Hematopoietic multipotent progenitor cell treated with erythropoietin and hydrocortisone succinate and interleukin-3 and kit ligand, for 8 days (in vitro differentiated cells): ENCODE measurements around the gene NFIB.

ENCODE experiments used
- DNase-seq: peaks from one replicate; pipeline ENCODE4 v3.0.0-alpha.2; 2015

NFIB gene

DNA sequence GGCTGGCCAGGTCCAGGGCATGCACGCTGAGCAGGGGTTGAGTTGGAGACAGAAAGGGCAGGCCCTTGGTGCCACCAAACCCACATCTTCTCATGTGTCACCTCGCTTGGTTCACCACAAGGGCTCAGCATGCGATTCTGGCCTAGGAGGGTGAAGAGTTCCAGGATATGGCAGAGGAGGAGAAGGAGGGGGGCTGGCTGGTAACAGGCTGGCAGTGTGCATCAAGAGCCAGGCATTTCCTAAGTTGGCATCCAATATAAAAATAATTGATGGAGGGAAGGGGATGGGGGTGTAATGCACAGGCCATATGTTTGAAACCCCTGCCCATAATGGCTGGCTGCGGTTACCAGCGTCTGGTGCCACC, 255.6 kb downstream of the NFIB start:
- no peak for DNase-seq

DNA sequence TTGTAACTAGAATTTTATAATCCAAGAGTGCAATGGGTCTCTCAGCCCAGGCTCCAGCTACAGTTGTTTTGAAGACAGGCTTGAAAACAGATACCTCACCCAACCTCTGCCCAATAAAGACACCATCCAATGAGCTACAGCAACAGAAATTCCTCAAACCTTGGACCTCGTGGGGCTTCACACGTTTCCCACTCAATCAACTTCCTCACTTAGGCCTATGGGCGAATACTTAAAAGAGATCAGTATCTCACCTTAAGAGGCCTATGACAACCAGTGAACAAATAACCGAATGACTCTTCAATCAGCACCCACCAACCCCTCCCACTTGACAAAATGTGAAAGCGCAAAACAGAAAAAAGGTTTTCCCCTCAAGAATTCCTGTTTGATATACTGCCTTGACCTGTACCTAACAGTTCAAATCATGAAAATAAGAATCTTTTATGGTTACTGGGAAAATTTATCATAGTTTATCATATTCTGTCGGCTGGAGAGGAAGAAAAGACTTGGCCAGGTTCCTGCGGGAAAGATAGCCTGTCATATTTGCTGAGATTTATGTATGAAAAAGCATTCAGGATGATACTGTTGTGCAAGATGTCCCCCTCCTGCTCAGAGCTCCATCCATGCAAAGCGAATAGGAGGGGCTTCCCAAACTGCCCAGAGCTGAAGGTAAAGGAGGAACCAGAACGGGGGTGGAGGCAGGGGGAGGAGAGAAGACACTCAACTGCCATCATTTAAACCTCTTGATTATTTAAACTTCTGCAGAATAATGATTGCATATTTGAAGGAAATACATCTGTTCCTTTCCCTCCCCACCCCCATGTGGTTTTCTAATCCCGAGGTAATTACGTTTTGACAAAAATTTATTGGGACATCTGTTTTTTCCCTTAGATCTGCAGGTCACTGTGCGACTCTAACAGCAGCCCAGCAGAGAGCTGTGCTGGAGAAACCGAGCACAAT, 256.3 kb downstream of the NFIB start:
- DNase-seq, result no peak

DNA sequence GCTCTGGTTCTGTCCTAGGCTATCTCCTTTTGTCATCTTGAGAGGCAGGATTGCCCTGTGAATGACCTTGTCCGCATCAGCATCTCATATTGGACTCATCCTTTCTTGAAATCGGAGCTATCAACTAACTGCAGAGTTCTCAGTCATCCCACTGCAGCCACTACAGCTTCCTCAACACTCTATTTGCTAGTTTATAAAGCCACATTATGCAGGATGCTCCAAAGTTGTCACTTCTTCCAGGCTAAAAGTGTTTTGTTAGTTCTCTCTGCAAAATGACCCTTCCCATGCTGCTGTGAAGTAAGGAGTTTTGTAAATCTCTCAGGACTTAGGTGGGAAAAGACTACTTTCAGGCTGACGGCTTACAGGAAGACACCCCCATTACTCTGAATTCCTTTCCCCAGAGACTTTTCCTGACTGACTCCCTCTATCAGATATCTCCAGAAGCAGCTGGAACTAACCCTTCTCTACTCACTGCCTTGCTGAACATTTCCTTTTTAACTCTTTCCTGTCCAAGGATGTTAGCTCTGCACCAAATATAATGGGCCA, 257.6 kb downstream of the NFIB start:
- no peak for DNase-seq

DNA sequence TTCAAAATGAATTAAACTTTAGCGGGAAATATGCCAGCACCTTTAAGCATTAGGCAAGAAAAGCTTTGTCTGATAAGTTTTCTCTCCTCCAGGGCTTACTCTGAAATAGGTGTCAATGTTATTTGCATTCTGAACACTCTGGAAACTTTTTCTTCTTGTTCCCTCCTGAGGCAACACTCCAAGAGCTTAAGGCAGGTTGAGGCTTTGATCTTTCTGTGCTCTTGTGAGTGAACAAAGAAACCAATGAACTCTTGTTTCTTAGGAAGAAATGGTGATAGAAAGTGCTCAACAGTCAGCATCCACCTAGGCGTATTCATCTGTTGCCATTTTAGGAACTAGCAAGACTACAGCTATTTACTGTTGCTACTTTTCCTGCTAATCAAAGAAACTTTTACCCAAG, 259.8 kb downstream of the NFIB start:
- DNase-seq, result no peak

DNA sequence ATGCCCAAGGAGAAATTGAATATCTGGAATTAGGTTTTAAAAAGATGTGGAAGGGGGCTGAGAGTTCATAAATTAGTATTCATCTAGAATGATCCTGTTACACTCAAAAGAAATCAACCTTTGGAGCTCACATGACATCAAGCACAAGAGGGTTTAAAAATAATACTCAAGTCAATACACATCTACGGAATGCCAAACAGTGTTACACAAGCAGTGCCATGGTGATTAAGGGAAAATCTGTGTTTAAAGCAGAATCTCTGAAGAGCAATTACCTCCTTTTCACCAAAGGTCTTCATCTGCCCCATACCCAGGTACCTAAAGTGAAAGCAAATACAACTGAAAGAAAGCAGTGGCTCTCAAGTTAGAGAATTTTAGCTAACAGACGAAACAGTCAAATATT, 261.6 kb downstream of the NFIB start:
- no peak for DNase-seq

DNA sequence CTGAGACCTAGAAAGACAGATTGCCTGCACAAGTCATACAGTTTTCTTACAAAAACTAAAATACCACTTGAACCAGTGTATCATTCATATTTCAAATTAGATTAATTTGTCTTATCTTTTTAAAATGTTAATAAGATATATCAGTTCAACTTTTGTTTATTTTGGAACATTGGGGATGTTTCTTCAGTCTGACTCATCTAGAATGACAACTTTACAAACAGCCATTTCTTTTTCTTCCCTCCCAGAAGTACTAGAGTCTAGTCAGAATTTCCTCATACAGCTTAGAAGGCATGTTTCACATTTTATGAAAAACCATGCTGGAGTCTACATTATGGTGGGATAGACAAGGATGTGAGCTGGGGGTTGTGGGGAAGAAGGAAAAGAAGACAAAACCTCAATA, 262.5 kb downstream of the NFIB start:
- no peak for DNase-seq

DNA sequence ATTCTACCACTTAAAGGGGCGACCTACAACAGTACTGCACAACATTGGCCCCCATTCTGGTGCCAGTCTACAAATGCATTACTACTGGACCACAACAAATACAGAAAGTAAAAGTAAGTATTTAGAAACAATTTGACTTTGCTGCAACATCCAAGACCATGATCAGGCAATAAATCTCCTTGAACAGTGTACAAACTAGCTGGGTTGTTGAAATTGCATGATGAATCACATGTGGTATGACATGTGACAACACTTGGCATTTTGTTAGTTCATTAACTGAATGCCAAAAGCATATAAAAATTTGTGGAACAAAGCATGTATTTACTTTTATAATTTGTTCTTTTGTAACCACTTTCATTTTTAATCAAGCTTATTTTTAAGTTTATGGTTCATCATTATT, 270.5 kb downstream of the NFIB start:
- no peak for DNase-seq

DNA sequence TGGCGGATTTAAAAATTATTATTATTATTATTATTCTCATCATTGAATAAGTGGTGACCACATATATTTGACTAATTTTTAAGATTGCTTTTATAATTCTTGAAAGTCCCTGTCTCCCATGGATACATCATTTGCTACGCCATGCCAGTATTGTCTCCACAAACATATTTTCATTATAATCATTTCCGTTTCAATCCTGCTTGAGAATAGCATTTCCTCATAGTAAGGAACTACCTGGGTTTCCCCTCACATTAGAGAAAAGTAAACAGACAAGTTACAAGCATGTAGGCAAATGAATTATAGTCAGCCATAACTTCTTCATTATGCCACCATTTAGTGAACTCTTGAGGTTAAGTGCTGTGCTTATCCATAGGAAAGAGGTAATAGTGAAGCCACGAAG, 276.6 kb downstream of the NFIB start:
- DNase-seq, result no peak

DNA sequence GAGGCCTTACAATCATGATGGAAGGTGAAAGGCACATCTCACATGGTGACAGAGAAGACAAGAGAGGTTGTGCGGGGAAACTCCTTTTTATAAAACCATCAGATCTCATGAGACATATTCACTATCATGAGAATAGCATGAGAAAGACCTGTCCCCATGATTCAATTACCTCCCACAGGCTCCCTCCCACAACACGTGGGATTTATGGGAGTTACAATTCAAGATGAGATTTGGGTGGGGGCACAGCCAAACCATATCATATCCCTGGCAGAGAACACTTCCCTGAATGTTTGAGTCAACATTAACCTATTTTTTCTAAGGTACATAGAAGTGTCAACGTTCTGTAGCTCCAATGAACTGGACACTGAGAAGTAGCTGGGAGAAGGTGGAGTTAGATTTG, 280.9 kb downstream of the NFIB start:
- no peak for DNase-seq
